H1 (cell line): ENCODE measurements around the gene IRF9. TPM values are rescaled to one million over a fixed set of nuclear protein-coding genes. Genes with fewer than 3 reads are reported as not detected.

Experiments used
- ASH2L ChIP-seq: fragments of 200-600, 300-600 bp; sonication (generic); IDR thresholded peaks from one replicate; pipeline ENCODE4 v1.7.1; 2017; ENCODE audit warnings: low read length
- BRCA1 ChIP-seq: IDR thresholded peaks from 2 replicates; pipeline ENCODE4 v1.6.1; 2012; ENCODE audit warnings: low read depth, low read length, improper control_type of control experiment
- CEBPB ChIP-seq: IDR thresholded peaks from 2 replicates; pipeline ENCODE4 v1.6.1; 2012; ENCODE audit warnings: low read depth, low read length
- CTBP2 ChIP-seq: IDR thresholded peaks from 2 replicates; pipeline ENCODE4 v1.7.0; 2011; ENCODE audit warnings: borderline replicate concordance, mild to moderate bottlenecking, moderate library complexity, mixed read lengths, low read length; ENCODE audit not compliant: insufficient read depth, insufficient read length
- EGR1 ChIP-seq: IDR thresholded peaks from 2 replicates; pipeline ENCODE4 v1.6.1; 2011; ENCODE audit warnings: low read depth, low read length, borderline replicate concordance
- HDAC2 ChIP-seq, 2 experiments: fragments of 300-600 bp in 1 of 2; sonication (generic) in 1 of 2; IDR thresholded peaks; 2 replicates each; pipeline ENCODE4 v1.6.1; 2011 to 2012; ENCODE audit warnings: low read depth in 2 of 2, low read length in 2 of 2, mild to moderate bottlenecking in 2 of 2, moderate library complexity in 2 of 2, borderline replicate concordance in 1 of 2, inconsistent platforms in 1 of 2
- JUND ChIP-seq: IDR thresholded peaks from 2 replicates; pipeline ENCODE4 v1.6.1; 2011; ENCODE audit warnings: mild to moderate bottlenecking, improper control_type of control experiment, low read length
- KDM4A ChIP-seq: IDR thresholded peaks from one replicate; pipeline ENCODE4 v1.7.1; 2012; ENCODE audit warnings: low read depth, mild to moderate bottlenecking, moderate library complexity, low read length, inconsistent platforms; ENCODE audit not compliant: severe bottlenecking
- KDM5A ChIP-seq: fragments of 200-600 bp; IDR thresholded peaks from 2 replicates; pipeline ENCODE4 v1.7.1; 2012; ENCODE audit warnings: mild to moderate bottlenecking, low read length, inconsistent platforms, mixed read lengths
- POLR2AphosphoS5 ChIP-seq: IDR thresholded peaks from 2 replicates; pipeline ENCODE4 v1.6.1; 2011; ENCODE audit warnings: low read depth, low read length
- POU5F1 ChIP-seq: IDR thresholded peaks from 2 replicates; pipeline ENCODE4 v1.6.1; 2011; ENCODE audit warnings: low read depth, mild to moderate bottlenecking, low read length, moderate library complexity
- RAD21 ChIP-seq, 2 experiments: IDR thresholded peaks in 1 of 2; conservative IDR thresholded peaks in 1 of 2; 2 replicates each; pipeline ENCODE4 v1.6.1; 2011; ENCODE audit warnings: low read depth in 2 of 2, low read length in 2 of 2, improper control_type of control experiment in 1 of 2, inconsistent platforms in 1 of 2, mild to moderate bottlenecking in 1 of 2, moderate library complexity in 1 of 2
- RBBP5 ChIP-seq: IDR thresholded peaks from 2 replicates; pipeline ENCODE4 v1.7.1; 2012; ENCODE audit warnings: low read depth, mild to moderate bottlenecking, inconsistent platforms, low read length, moderate library complexity, borderline replicate concordance
- SIN3A ChIP-seq, 2 experiments: IDR thresholded peaks in 1 of 2; conservative IDR thresholded peaks in 1 of 2; 2 replicates each; pipeline ENCODE4 v1.6.1; 2011 to 2012; ENCODE audit warnings: low read length in 2 of 2, improper control_type of control experiment in 1 of 2, low read depth in 1 of 2, mild to moderate bottlenecking in 1 of 2
- SIX5 ChIP-seq: IDR thresholded peaks from 2 replicates; pipeline ENCODE4 v1.6.1; 2011; ENCODE audit warnings: mild to moderate bottlenecking, low read depth, low read length
- TEAD4 ChIP-seq: IDR thresholded peaks from 2 replicates; pipeline ENCODE4 v1.6.1; 2012; ENCODE audit warnings: low read depth, low read length, inconsistent platforms, mixed read lengths
- YY1 ChIP-seq: IDR thresholded peaks from 2 replicates; pipeline ENCODE4 v1.6.1; 2011; ENCODE audit warnings: low read depth, mild to moderate bottlenecking, low read length
- polyA plus RNA-seq, 7 experiments: library from polyadenylated mRNA; depleted of rRNA in 3 of 7; stranded (reverse) in 5 of 7; unstranded in 2 of 7; fragments of >200 nt in 5 of 7; fragments of 200-250 nt in 2 of 7; gene quantifications; 1 replicate in 5 of 7; 2 replicates in 1 of 7; 4 replicates in 1 of 7; pipeline versions ENCODE4 v1.2.1 to v1.2.3, GENCODE V29; 2011 to 2013; ENCODE audit warnings: missing spikeins in 2 of 7, mixed read lengths in 2 of 7
- total RNA-seq: library from RNA; stranded (reverse); fragmentation: NEBNext Ultra II Directional; extraction: Animal tissue kit (Norgen Biotek cat#: 25700); gene quantifications from 2 replicates; pipeline ENCODE4 v1.2.1, GENCODE V29; 2021
- TF ChIP-seq, protein P1 (sequence below), 3 experiments: IDR thresholded peaks; 1 replicate in 2 of 3; 2 replicates in 1 of 3; pipeline versions ENCODE4 v1.5.1 to v1.6.1; 2011; ENCODE audit warnings: low read length in 3 of 3, mild to moderate bottlenecking in 3 of 3, inconsistent platforms in 2 of 3, low read depth in 1 of 3, moderate library complexity in 1 of 3; ENCODE audit not compliant: insufficient read depth in 1 of 3; ENCODE audit errors: control extremely low read depth in 1 of 3

The IRF9 gene
- total and polyA plus RNA-seq, 2 of the 8 experiments (the other 6 are each of a cell fraction or from before 2014, with no cell fraction given), result 11.4 to 13.2 TPM

DNA sequence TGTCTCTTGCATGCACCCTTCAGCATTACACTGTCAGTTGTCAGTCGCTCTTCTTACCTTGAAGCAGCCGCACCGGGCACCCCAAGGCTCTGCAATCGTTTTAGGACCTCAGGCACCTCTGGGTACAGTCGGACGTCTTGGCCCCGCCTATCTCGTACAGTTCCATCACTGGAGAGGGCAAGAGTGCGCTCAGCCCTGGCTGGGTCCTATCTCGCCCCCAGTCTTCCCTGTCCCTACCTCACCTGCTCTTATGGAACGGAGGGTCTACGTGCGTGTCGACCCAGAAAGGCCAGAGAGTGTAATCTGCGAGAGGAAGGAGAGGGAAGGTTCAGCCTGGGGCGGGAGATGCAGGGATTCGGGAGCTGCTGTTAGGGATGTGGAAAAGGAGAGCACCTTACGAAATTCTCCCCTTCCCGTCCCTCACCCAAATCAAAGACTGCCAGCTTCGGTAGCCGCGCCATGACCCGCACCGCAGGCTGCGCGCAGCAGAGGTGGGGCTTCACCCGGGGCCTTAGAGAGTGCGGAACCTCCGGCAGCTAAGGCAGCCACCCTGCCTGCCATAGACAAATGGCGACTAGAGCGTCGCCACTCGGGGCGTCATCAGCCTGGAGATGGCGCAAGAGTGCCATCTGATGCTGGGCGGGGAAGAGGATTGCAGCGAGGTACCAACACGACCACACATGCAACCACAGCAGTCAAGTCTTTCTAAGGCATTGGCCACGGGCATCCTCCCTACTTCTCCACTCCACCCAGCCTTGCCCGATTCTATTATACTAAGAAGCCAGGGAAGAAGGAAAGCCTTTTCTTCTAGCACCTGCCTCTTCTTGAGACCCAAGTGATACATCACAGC is 54.7 kb downstream of the IRF9 start, which contains the start of gene MDP1 (continued):
- TF ChIP-seq, protein P1, sequence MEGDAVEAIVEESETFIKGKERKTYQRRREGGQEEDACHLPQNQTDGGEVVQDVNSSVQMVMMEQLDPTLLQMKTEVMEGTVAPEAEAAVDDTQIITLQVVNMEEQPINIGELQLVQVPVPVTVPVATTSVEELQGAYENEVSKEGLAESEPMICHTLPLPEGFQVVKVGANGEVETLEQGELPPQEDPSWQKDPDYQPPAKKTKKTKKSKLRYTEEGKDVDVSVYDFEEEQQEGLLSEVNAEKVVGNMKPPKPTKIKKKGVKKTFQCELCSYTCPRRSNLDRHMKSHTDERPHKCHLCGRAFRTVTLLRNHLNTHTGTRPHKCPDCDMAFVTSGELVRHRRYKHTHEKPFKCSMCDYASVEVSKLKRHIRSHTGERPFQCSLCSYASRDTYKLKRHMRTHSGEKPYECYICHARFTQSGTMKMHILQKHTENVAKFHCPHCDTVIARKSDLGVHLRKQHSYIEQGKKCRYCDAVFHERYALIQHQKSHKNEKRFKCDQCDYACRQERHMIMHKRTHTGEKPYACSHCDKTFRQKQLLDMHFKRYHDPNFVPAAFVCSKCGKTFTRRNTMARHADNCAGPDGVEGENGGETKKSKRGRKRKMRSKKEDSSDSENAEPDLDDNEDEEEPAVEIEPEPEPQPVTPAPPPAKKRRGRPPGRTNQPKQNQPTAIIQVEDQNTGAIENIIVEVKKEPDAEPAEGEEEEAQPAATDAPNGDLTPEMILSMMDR (IDR thresholded peaks at IDR 0.05; ENCODE audit: control extremely low read depth in 1 of 3, insufficient read depth in 1 of 3, low read depth in 1 of 3, low read length in 3 of 3), result peak; percentile 77 to 95 (median 92)
- TF ChIP-seq BRCA1 (no peak), JUND (peak; percentile 61), TEAD4 (no peak), EGR1 (peak; percentile 56; the same call in 1 of the 2 replicates), ASH2L (peak; percentile 81), KDM4A (peak; percentile 56), CTBP2 (no peak), SIX5 (no peak), RAD21 (IDR thresholded peaks at IDR 0.05 in 1 of 2, conservative IDR thresholded peaks at IDR 0.05 in 1 of 2; ENCODE audit: low read depth in 2 of 2, low read length in 2 of 2) (peak; percentile 65 to 73), YY1 (peak; percentile 93), CEBPB (peak; percentile 97), POU5F1 (no peak), HDAC2 (IDR thresholded peaks at IDR 0.05; ENCODE audit: borderline replicate concordance in 1 of 2, low read depth in 2 of 2, low read length in 2 of 2) (0 out of 4 replicates have a peak, but pooled peaks of 1 of the 2 experiments have one; percentile 49), SIN3A (conservative IDR thresholded peaks at IDR 0.05 in 1 of 2, IDR thresholded peaks at IDR 0.05 in 1 of 2; ENCODE audit: low read depth in 1 of 2, low read length in 2 of 2) (peak; percentile 59 to 83; a peak in 2 of 4 replicates), RBBP5 (no peak), POLR2AphosphoS5 (peak; percentile 85), KDM5A (peak; percentile 77)
